ENCODE results near the gene SCT.

SCT gene

GRCh38 chr11:643849-644738 is 17.1 kb upstream of the SCT start:
- no peak for DNase-seq

- no peak for DNase-seq
Observed at GRCh38 chr11:643366-643765, 16.4 kb upstream of the SCT start.

GRCh38 chr11:641806-642370 is 14.9 kb upstream of the SCT start:
- no peak for DNase-seq

- DNase-seq: no peak
Observed at GRCh38 chr11:640021-640706, 13.2 kb upstream of the SCT start.

- no peak for DNase-seq
Observed at GRCh38 chr11:639332-639955, 12.5 kb upstream of the SCT start.

- no peak for DNase-seq
Observed at GRCh38 chr11:638631-639331, 11.8 kb upstream of the SCT start.

GRCh38 chr11:637593-638521 is 10.9 kb upstream of the SCT start:
- no peak for DNase-seq

GRCh38 chr11:637333-637592 is 10.3 kb upstream of the SCT start:
- DNase-seq: no peak

GRCh38 chr11:636511-637332 is 9.7 kb upstream of the SCT start, which contains the start of gene DRD4:
TSS of gene DRD4 (plus strand) at chr11:637269. CDS start at chr11:637305, 36 bp downstream.
- no peak for DNase-seq

- no peak for DNase-seq
Observed at GRCh38 chr11:635945-636510, 9.0 kb upstream of the SCT start.

GRCh38 chr11:630871-631270 is 3.9 kb upstream of the SCT start:
- no peak for DNase-seq

- no peak for DNase-seq
Observed at GRCh38 chr11:629237-629583, 2.2 kb upstream of the SCT start.

GRCh38 chr11:628056-628455 is 1.1 kb upstream of the SCT start:
- no peak for DNase-seq

GRCh38 chr11:627308-627576 is 261 bp upstream of the SCT start:
- no peak for DNase-seq

- DNase-seq: no peak
Observed at GRCh38 chr11:625636-626268, 1.2 kb downstream of the SCT start.

GRCh38 chr11:624705-625635 is 2.0 kb downstream of the SCT start, which contains the start of gene CDHR5:
TSS of gene CDHR5 (minus strand) at chr11:624955. CDS start at chr11:624902, 53 bp downstream.
- DNase-seq: no peak

GRCh38 chr11:623999-624704 is 2.8 kb downstream of the SCT start:
- DNase-seq: no peak

- no peak for DNase-seq
Observed at GRCh38 chr11:623349-623869, 3.6 kb downstream of the SCT start.

Data from activated naive CD4-positive, alpha-beta T cell (primary cell).